K562 (cell line): ENCODE measurements around the gene LRRC27. TPM values are rescaled to one million over a fixed set of nuclear protein-coding genes. Genes with fewer than 3 reads are reported as not detected.

ENCODE experiments used
- ATAC-seq: fragments of 200-7000 bp; cut with Tn5 transposase; 3 replicates; pipeline ENCODE4 v1.9.1; 2020; ENCODE audit warnings: moderate library complexity
- BruUV-seq: library from RNA; stranded (reverse); fragments of 400-500 nt; replicated peaks from 2 replicates; lab custom pipeline; 2021; lab: Mats Ljungman, UMichigan
- CTCF ChIA-PET: fragments of 300-600 bp; formaldehyde crosslinking; extraction: SDS; loops from one replicate; lab custom pipeline; 2021; ENCODE audit warnings: low intra/inter-chr PET ratio; lab: Yijun Ruan, JAX
- POLR2A ChIA-PET: fragments of 300-600, 350-650 bp; sonication (Branson Sonifier 250); formaldehyde crosslinking; extraction: SDS; loops from one replicate; lab custom pipeline; 2021; ENCODE audit warnings: antibody characterized with exemption, inconsistent platforms; lab: Yijun Ruan, JAX
- DNase-seq, 4 experiments: peaks; one replicate each; pipeline versions ENCODE4 v3.0.0 to v3.0.0-alpha.2; 2011 to 2018; ENCODE audit warnings: low spot score in 3 of 4, mixed read lengths in 3 of 4; ENCODE audit errors: extremely low read depth in 1 of 4
- FAIRE-seq: peaks from 2 replicates; lab custom pipeline; 2011; peaks lifted over from hg19 to GRCh38; lab: Jason Lieb, UNC
- H2AFZ ChIP-seq: 2 replicates; pipeline ENCODE4 v1.6.0; 2011; ENCODE audit warnings: low read depth, low read length, control low read depth, inconsistent platforms
- H3K27ac ChIP-seq: fragments of 200-600 bp; 3 replicates; pipeline ENCODE4 v1.8.0; 2011; ENCODE audit warnings: low read depth, mild to moderate bottlenecking, control low read depth, inconsistent platforms, low read length, moderate library complexity, mixed read lengths; ENCODE audit errors: extremely low read depth
- H3K27me3 ChIP-seq, 2 experiments: fragments of 300-600 bp in 1 of 2; 2 replicates in 1 of 2; 3 replicates in 1 of 2; pipeline versions ENCODE4 v1.6.0 to v1.8.0; 2011; ENCODE audit warnings: inconsistent platforms in 2 of 2, low read length in 2 of 2, mild to moderate bottlenecking in 1 of 2, mixed read lengths in 1 of 2, moderate library complexity in 1 of 2; ENCODE audit not compliant: control insufficient read depth in 2 of 2, insufficient read depth in 2 of 2
- H3K36me3 ChIP-seq: fragments of 300-600 bp; 3 replicates; pipeline ENCODE4 v1.8.0; 2011; ENCODE audit warnings: mild to moderate bottlenecking, low read length, inconsistent platforms; ENCODE audit not compliant: control insufficient read depth, insufficient read depth
- H3K4me1 ChIP-seq, 2 experiments: fragments of 200-600 bp in 1 of 2; replicated peaks in 1 of 2; 2 replicates in 1 of 2; 3 replicates in 1 of 2; pipeline versions ENCODE4 v1.5.1 to v1.8.0; 2011; ENCODE audit warnings: inconsistent platforms in 2 of 2, low read length in 2 of 2, mild to moderate bottlenecking in 1 of 2, mixed read lengths in 1 of 2, moderate library complexity in 1 of 2; ENCODE audit not compliant: control insufficient read depth in 2 of 2, insufficient read depth in 2 of 2
- H3K4me2 ChIP-seq: 2 replicates; pipeline ENCODE4 v1.6.1; 2011; ENCODE audit warnings: low read length, control low read depth, inconsistent platforms, mixed read lengths; ENCODE audit not compliant: insufficient read depth
- H3K4me3 ChIP-seq: fragments of 200-600 bp; sonication (generic), shearing (Covaris generic); 2 replicates; pipeline ENCODE4 v1.5.1; 2016; ENCODE audit warnings: control low read depth, inconsistent platforms
- H3K79me2 ChIP-seq: fragments of 200-600 bp; 3 replicates; pipeline ENCODE4 v1.8.0; 2011; ENCODE audit warnings: low read length, inconsistent platforms; ENCODE audit not compliant: control insufficient read depth, insufficient read depth
- H3K9ac ChIP-seq, 2 experiments: 2 replicates each; pipeline versions ENCODE4 v1.6.0 to v1.6.1; 2011; ENCODE audit warnings: low read depth in 2 of 2, low read length in 2 of 2, control low read depth in 1 of 2, inconsistent platforms in 1 of 2, mild to moderate bottlenecking in 1 of 2, mixed read lengths in 1 of 2; ENCODE audit not compliant: insufficient read depth in 1 of 2
- H3K9me1 ChIP-seq: one replicate; pipeline ENCODE4 v1.6.0; 2011; ENCODE audit warnings: inconsistent platforms, mild to moderate bottlenecking, low read length, moderate library complexity; ENCODE audit not compliant: control insufficient read depth, insufficient read depth
- H3K9me3 ChIP-seq: replicated peaks from 2 replicates; pipeline ENCODE4 v1.5.1; 2011; ENCODE audit warnings: low read depth, low read length, inconsistent platforms; ENCODE audit not compliant: control insufficient read depth, insufficient read depth
- H4K20me1 ChIP-seq: replicated peaks from 2 replicates; pipeline ENCODE4 v1.6.1; 2011; ENCODE audit warnings: low read length, inconsistent platforms, mixed read lengths; ENCODE audit not compliant: control insufficient read depth, insufficient read depth
- ARID4B ChIP-seq: sonication (generic); formaldehyde crosslinking; IDR thresholded peaks from 2 replicates; pipeline ENCODE4 v1.8.0; 2022; ENCODE audit warnings: mild to moderate bottlenecking, missing genetic modification reagents
- BRD4 ChIP-seq: fragments of 200-600 bp; sonication (generic); IDR thresholded peaks from 2 replicates; pipeline ENCODE4 v1.6.1; 2017; ENCODE audit warnings: inconsistent platforms
- EHMT2 ChIP-seq: fragments of 450-650 bp; IDR thresholded peaks from 2 replicates; pipeline ENCODE4 v1.6.1; 2018; ENCODE audit warnings: antibody characterized with exemption
- FOXA3 ChIP-seq, 2 experiments: fragments of 450-650 bp in 1 of 2; sonication (generic) in 1 of 2; formaldehyde crosslinking; IDR thresholded peaks in 1 of 2; conservative IDR thresholded peaks in 1 of 2; 2 replicates each; pipeline versions ENCODE4 v1.4.0 to v1.8.0; 2020 to 2022; ENCODE audit warnings: mild to moderate bottlenecking in 2 of 2, missing genetic modification reagents in 1 of 2
- MEIS2 ChIP-seq: fragments of 450-650 bp; IDR thresholded peaks from 2 replicates; pipeline ENCODE4 v1.6.1; 2014; ENCODE audit warnings: mild to moderate bottlenecking; ENCODE audit not compliant: partially characterized antibody
- PBX2 ChIP-seq, 2 experiments: IDR thresholded peaks in 1 of 2; conservative IDR thresholded peaks in 1 of 2; 2 replicates each; pipeline ENCODE4 v1.6.1; 2016; ENCODE audit warnings: low read depth in 2 of 2, mild to moderate bottlenecking in 1 of 2, missing compliant biosample characterization in 1 of 2, missing genetic modification characterization in 1 of 2, moderate library complexity in 1 of 2
- PHF20 ChIP-seq: fragments of 450-650 bp; IDR thresholded peaks from 2 replicates; pipeline ENCODE4 v1.6.1; 2018; ENCODE audit not compliant: partially characterized antibody
- PKNOX1 ChIP-seq: fragments of 450-650 bp; IDR thresholded peaks from 2 replicates; pipeline ENCODE4 v1.6.1; 2016
- PYGO2 ChIP-seq: fragments of 450-650 bp; IDR thresholded peaks from 2 replicates; pipeline ENCODE4 v1.6.1; 2016; ENCODE audit warnings: mild to moderate bottlenecking, missing genetic modification characterization, moderate library complexity, missing compliant biosample characterization
- SPI1 ChIP-seq: IDR thresholded peaks from 2 replicates; pipeline ENCODE4 v1.6.1; 2011; ENCODE audit warnings: low read depth, low read length, control low read depth, borderline replicate concordance
- ZNF263 ChIP-seq: sonication (generic); formaldehyde crosslinking; IDR thresholded peaks from 2 replicates; pipeline ENCODE4 v1.8.0; 2022; ENCODE audit warnings: mild to moderate bottlenecking, missing genetic modification reagents, borderline replicate concordance
- WGBS: fragments of 100-300 bp; shearing (Covaris generic); methylation state at CpG from one replicate; pipeline ENCODE4 v1.1.6; 2016; ENCODE audit warnings: low coverage, mixed read lengths; ENCODE audit not compliant: insufficient coverage; ENCODE audit errors: missing lambda C conversion rate; 5-methylcytosine and 5-hydroxymethylcytosine counted together
- in situ Hi-C: fragments of 300-500 bp; cut with MboI; formaldehyde crosslinking; loops from 4 replicates; pipeline ENCODE4 v1.15.0; 2018; ENCODE audit warnings: inconsistent platforms, mixed read lengths
- intact Hi-C: fragments of 100-400 bp; cut with micrococcal nuclease; formaldehyde crosslinking; loops from 2 replicates; pipeline ENCODE4 v1.14.2; 2022
- polyA plus RNA-seq, 8 experiments: library from polyadenylated mRNA; depleted of rRNA in 4 of 8; stranded (reverse) in 5 of 8; unstranded in 3 of 8; fragments of >200 nt; fragmentation: Nextera tagmentation in 2 of 8; fragmentation: Illumina TruSeq in 1 of 8; extraction: Ambion mirVana in 2 of 8; extraction: Trizol in 1 of 8; gene quantifications; 2 replicates each; pipeline versions ENCODE4 v1.2.1 to v1.2.3, GENCODE V29; 2011 to 2014; ENCODE audit warnings: inconsistent platforms in 1 of 8, missing spikeins in 1 of 8
- total RNA-seq, 7 experiments: library from RNA; depleted of rRNA in 6 of 7; stranded (reverse); fragments of >200 nt in 6 of 7; fragmentation: Illumina TruSeq in 2 of 7; extraction: Trizol in 2 of 7; gene quantifications; 2 replicates each; pipeline versions ENCODE4 v1.2.1 to v1.2.3, GENCODE V29; 2011 to 2021; ENCODE audit warnings: low replicate concordance in 1 of 7

The LRRC27 gene
- total and polyA plus RNA-seq, 9 of the 15 experiments (the other 6 are each of a cell fraction or from before 2014, with no cell fraction given), result 0.10 to 2.7 (median 1.4) TPM

- FAIRE-seq, result peak; percentile 15
- H3K27ac ChIP-seq, result no peak overlapping the region
- TF ChIP-seq EHMT2 (no peak), MEIS2 (peak; percentile 76), PKNOX1 (peak; percentile 85), PYGO2 (tag) (no peak), PBX2 (CRISPR knock-in tag; IDR thresholded peaks at IDR 0.05; ENCODE audit: low read depth) (no peak), PBX2 (tag; conservative IDR thresholded peaks at IDR 0.05; ENCODE audit: low read depth) (peak; percentile 67; the same call in 1 of the 2 replicates), PHF20 (peak; percentile 31), ARID4B (CRISPR knock-in tag) (0 out of 2 replicates have a peak, but pooled peaks have one; percentile 23), FOXA3 (CRISPR knock-in tag; conservative IDR thresholded peaks at IDR 0.05 in 1 of 2, IDR thresholded peaks at IDR 0.05 in 1 of 2) (peak in 1 of 2 experiments; percentile 58; a peak in 1 of 4 replicates), BRD4 (no peak), ZNF263 (peak; percentile 82; the same call in 1 of the 2 replicates), SPI1 (0 out of 2 replicates have a peak, but pooled peaks have one; percentile 18)
These were observed 91.2 kb downstream of the LRRC27 start for GRCh38 chr10:132422903-132423825.

More at GRCh38 chr10:132422903-132423825, 91.2 kb downstream of the LRRC27 start:
- no peaks in the 10 kb centered on the region for H4K20me1 ChIP-seq
- peaks cover 18 to 56% of the 10 kb centered on the region in 2 experiments for H3K4me1 ChIP-seq
- H3K4me2 ChIP-seq, result no peak overlapping the region
- ATAC-seq (no peak), DNase-seq (no peak)
- intact Hi-C loops (no loop called here), in situ Hi-C loops (no loop called here)
- no peaks in the 10 kb centered on the region for H3K36me3 ChIP-seq
- no peak overlapping the region for H2AFZ ChIP-seq
- no peak overlapping the region for H3K9ac ChIP-seq
- no peaks in the 10 kb centered on the region for H3K9me1 ChIP-seq
- no peaks in the 10 kb centered on the region; the same call in 2 of the 3 replicates for H3K79me2 ChIP-seq
- H3K27me3 ChIP-seq, result no peaks in the 10 kb centered on the region
- WGBS, result 72% methylated on average over 24 of the region's 26 CpGs
- ChIA-PET POLR2A (interaction anchor here (0.6 kb wide), 1 partner anchor 189 kb away, joined by 3 read pairs; no protein-coding TSS in a partner anchor), CTCF (no interaction called here)
- H3K9me3 ChIP-seq, result no peaks in the 10 kb centered on the region
- no peak overlapping the region for H3K4me3 ChIP-seq
- no TSS peak for BruUV-seq
